Parathyroid adenoma (tissue), 2 donors: ENCODE measurements around the gene ABCC3.

ENCODE experiments used
- H2AFZ ChIP-seq: fragments of 300-600 bp; sonication (generic); one replicate; pipeline ENCODE4 v1.7.0; 2017; ENCODE audit warnings: antibody characterized with exemption, mild to moderate bottlenecking
- H3K27ac ChIP-seq: fragments of 300-600 bp; sonication (generic); one replicate; pipeline ENCODE4 v1.7.0; 2017
- H3K27me3 ChIP-seq: fragments of 300-600 bp; sonication (generic); one replicate; pipeline ENCODE4 v1.7.0; 2017; ENCODE audit warnings: low read length; ENCODE audit not compliant: control insufficient read depth, insufficient read depth
- H3K36me3 ChIP-seq: fragments of 300-600 bp; sonication (generic); one replicate; pipeline ENCODE4 v1.7.0; 2017; ENCODE audit warnings: low read length; ENCODE audit not compliant: control insufficient read depth, insufficient read depth
- H3K4me1 ChIP-seq: fragments of 300-600 bp; sonication (generic); one replicate; pipeline ENCODE4 v1.7.0; 2017; ENCODE audit warnings: control low read depth
- H3K4me2 ChIP-seq: fragments of 300-600 bp; sonication (generic); one replicate; pipeline ENCODE4 v1.7.0; 2017; ENCODE audit warnings: low read length
- H3K4me3 ChIP-seq: fragments of 300-600 bp; sonication (generic); one replicate; pipeline ENCODE4 v1.7.0; 2017; ENCODE audit warnings: low read depth, low read length
- H3K79me2 ChIP-seq: fragments of 300-600 bp; sonication (generic); one replicate; pipeline ENCODE4 v1.7.0; 2017; ENCODE audit warnings: control low read depth
- H3K9ac ChIP-seq: fragments of 300-600 bp; sonication (generic); one replicate; pipeline ENCODE4 v1.7.0; 2017; ENCODE audit warnings: mild to moderate bottlenecking
- H3K9me3 ChIP-seq: fragments of 300-600 bp; sonication (generic); one replicate; pipeline ENCODE4 v1.7.0; 2017; ENCODE audit warnings: low read length; ENCODE audit not compliant: control insufficient read depth
- TF ChIP-seq, protein P1 (sequence below): fragments of 300-600 bp; sonication (generic); IDR thresholded peaks from one replicate; pipeline ENCODE4 v1.7.0; 2017; ENCODE audit warnings: antibody characterized with exemption, mild to moderate bottlenecking
- donor health status: primary hyperparathyroidism.

ABCC3 gene

DNA sequence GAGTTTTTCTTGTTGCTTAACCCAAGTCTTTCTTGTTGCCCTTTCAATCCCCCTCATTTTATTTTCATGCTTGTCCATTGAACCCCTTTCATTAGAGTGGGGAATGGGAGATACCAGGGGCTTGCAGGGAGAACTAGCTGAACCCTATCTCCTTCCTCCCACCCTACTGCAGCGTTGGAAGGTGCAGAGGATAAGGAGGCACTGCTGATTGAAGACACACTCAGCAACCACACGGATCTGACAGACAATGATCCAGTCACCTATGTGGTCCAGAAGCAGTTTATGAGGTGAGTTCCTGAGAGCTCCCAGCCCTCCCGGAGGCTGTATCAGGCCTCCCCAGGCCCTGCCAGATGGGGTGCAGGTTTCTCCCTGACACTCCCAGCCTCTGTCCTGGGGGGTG is 40.5 kb downstream of the ABCC3 start:
- H3K4me1 ChIP-seq = peaks cover 7% of the 10 kb centered on the region
- no peak overlapping the region for H3K27ac ChIP-seq
- no peaks in the 10 kb centered on the region for H3K9me3 ChIP-seq
- no peaks in the 10 kb centered on the region for H3K79me2 ChIP-seq
- no peak overlapping the region for H3K9ac ChIP-seq
- no peak overlapping the region for H3K4me2 ChIP-seq
- H3K27me3 ChIP-seq = no peaks in the 10 kb centered on the region
- TF ChIP-seq, protein P1, sequence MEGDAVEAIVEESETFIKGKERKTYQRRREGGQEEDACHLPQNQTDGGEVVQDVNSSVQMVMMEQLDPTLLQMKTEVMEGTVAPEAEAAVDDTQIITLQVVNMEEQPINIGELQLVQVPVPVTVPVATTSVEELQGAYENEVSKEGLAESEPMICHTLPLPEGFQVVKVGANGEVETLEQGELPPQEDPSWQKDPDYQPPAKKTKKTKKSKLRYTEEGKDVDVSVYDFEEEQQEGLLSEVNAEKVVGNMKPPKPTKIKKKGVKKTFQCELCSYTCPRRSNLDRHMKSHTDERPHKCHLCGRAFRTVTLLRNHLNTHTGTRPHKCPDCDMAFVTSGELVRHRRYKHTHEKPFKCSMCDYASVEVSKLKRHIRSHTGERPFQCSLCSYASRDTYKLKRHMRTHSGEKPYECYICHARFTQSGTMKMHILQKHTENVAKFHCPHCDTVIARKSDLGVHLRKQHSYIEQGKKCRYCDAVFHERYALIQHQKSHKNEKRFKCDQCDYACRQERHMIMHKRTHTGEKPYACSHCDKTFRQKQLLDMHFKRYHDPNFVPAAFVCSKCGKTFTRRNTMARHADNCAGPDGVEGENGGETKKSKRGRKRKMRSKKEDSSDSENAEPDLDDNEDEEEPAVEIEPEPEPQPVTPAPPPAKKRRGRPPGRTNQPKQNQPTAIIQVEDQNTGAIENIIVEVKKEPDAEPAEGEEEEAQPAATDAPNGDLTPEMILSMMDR = no peak
- no peaks in the 10 kb centered on the region for H3K36me3 ChIP-seq
- H3K4me3 ChIP-seq = no peak overlapping the region
- no peak overlapping the region for H2AFZ ChIP-seq

GRCh38 chr17:50675627-50676026 is 40.9 kb downstream of the ABCC3 start:
- H2AFZ ChIP-seq = no peak overlapping the region
- H3K9ac ChIP-seq = no peak overlapping the region
- no peaks in the 10 kb centered on the region for H3K27me3 ChIP-seq
- H3K79me2 ChIP-seq = no peaks in the 10 kb centered on the region
- peaks cover 7% of the 10 kb centered on the region for H3K4me1 ChIP-seq
- H3K27ac ChIP-seq = no peak overlapping the region
- no peak overlapping the region for H3K4me2 ChIP-seq
- H3K4me3 ChIP-seq = no peak overlapping the region
- no peaks in the 10 kb centered on the region for H3K36me3 ChIP-seq
- TF ChIP-seq, protein P1 = no peak
- no peaks in the 10 kb centered on the region for H3K9me3 ChIP-seq

DNA sequence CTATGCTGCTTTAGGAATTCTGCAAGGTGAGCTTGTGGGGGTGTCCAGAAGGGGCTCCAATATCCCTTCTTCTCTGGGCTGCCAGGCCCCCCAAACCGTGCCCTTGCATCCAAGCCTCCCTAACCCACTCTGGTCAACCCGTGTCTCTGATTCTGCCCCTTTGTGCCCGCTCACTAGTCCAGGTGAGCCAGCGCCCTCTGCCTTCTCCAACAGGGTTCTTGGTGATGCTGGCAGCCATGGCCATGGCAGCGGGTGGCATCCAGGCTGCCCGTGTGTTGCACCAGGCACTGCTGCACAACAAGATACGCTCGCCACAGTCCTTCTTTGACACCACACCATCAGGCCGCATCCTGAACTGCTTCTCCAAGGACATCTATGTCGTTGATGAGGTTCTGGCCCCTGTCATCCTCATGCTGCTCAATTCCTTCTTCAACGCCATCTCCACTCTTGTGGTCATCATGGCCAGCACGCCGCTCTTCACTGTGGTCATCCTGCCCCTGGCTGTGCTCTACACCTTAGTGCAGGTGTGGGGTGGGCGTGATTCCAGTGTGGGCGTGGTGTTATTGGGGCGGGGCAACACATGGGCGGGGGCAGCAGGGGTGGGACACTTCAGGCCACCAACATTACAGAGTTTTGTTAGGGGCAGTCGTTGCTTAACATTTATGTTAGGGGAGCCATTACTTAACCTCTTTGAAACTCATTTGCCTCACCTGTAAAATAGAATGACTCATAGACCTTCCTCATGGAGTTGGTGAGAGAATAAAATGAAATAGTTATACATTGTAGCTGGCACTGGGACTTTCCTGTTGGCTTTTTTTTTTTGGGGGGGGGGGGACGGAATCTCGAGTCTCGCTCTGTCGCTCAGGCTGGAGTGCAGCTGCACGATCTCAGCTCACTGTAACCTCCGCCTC is 41.6 kb downstream of the ABCC3 start:
- H3K27me3 ChIP-seq = no peaks in the 10 kb centered on the region
- no peaks in the 10 kb centered on the region for H3K36me3 ChIP-seq
- H3K27ac ChIP-seq = no peak overlapping the region
- H3K4me1 ChIP-seq = peaks cover 1% of the 10 kb centered on the region
- H3K4me3 ChIP-seq = no peak overlapping the region
- H3K79me2 ChIP-seq = no peaks in the 10 kb centered on the region
- H3K4me2 ChIP-seq = no peak overlapping the region
- H3K9me3 ChIP-seq = no peaks in the 10 kb centered on the region
- no peak overlapping the region for H3K9ac ChIP-seq
- H2AFZ ChIP-seq = no peak overlapping the region
- TF ChIP-seq, protein P1 = no peak

DNA sequence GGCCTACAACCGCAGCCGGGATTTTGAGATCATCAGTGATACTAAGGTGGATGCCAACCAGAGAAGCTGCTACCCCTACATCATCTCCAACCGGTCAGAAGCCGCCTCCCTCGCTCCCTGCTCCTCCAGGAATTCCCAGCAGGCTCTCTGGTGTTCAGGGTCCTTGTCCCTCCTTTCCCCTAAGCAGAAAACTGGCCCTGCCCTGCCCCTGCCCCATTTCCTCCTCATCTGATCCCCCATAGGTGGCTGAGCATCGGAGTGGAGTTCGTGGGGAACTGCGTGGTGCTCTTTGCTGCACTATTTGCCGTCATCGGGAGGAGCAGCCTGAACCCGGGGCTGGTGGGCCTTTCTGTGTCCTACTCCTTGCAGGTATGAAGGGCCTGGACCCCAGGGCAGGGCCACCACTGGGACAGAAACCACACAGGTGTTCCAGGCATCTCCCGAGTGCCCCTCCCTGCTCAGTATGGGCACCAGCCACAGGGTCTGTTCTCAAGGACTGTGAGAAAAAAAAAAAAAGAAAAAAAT is 43.2 kb downstream of the ABCC3 start:
- Histone ChIP-seq H3K27ac (no peak overlapping the region), H3K79me2 (no peaks in the 10 kb centered on the region), H3K4me1 (no peaks in the 10 kb centered on the region), H3K9ac (no peak overlapping the region), H2AFZ (no peak overlapping the region), H3K4me2 (no peak overlapping the region), H3K4me3 (no peak overlapping the region), H3K9me3 (no peaks in the 10 kb centered on the region), H3K36me3 (no peaks in the 10 kb centered on the region), H3K27me3 (no peaks in the 10 kb centered on the region)
- TF ChIP-seq, protein P1 = no peak
